SH-SY5Y (cell line): ENCODE measurements around the gene MAGEB17.

Source experiments
- GATA2 ChIP-seq: IDR thresholded peaks from 2 replicates; pipeline ENCODE4 v1.6.1; 2011; ENCODE audit warnings: mild to moderate bottlenecking, low read depth, low read length
- GATA3 ChIP-seq: IDR thresholded peaks from 2 replicates; pipeline ENCODE4 v1.6.1; 2011; ENCODE audit warnings: low read depth, mild to moderate bottlenecking, low read length, moderate library complexity

GRCh38 chrX:16124201-16124600 is 43.1 kb upstream of the MAGEB17 start:
- no peak for TF ChIP-seq GATA2
- TF ChIP-seq GATA3 = no peak
